ENCODE results near the gene OCRL.

DNA sequence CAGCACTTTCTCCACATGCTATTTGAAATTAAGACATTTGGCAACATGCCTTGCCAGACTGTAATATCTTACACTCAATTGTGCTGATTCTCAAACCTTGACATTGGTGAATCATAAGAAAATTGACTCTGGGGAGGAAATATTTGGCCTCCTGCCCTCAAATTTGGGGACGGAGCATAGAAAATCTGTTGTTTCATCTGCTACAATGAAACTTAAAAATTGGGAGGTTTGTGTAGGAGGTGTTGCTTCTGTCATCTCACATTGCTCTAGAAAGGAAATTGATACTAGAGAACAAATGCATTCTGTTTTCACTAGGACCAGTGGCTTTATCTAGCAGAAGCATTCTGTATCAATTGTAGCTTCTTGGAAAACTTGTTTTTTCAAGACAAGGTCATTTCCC lies 5.3 kb downstream of the OCRL start:
- TF ChIP-seq EZH2 (IDR thresholded peaks at IDR 0.05; ENCODE audit: low read depth) (no peak), CTCF (conservative IDR thresholded peaks at IDR 0.05) (no peak)
